Adrenal gland (tissue), 5 donors: ENCODE data around the gene LMNTD2.

Experiments
- CTCF ChIP-seq, 6 experiments: fragments of 450-650 bp in 4 of 6; fragments of 200-600 bp in 2 of 6; sonication (generic) in 1 of 6; IDR thresholded peaks; 1 replicate in 5 of 6; 2 replicates in 1 of 6; pipeline versions ENCODE4 v1.5.1 to v1.8.0; 2016 to 2021; ENCODE audit warnings: antibody characterized with exemption in 6 of 6, mild to moderate bottlenecking in 2 of 6, moderate library complexity in 1 of 6
- POLR2A ChIP-seq, 2 donors: fragments of 450-650 bp; IDR thresholded peaks; one replicate each; pipeline ENCODE4 v1.6.1; 2017; ENCODE audit warnings: antibody characterized with exemption in 2 of 2, mild to moderate bottlenecking in 2 of 2, moderate library complexity in 1 of 2
- donor health status: DM: no; HTN: no; CAD: no.

GRCh38 chr11:563812-564578 is 3.5 kb upstream of the LMNTD2 start:
- TF ChIP-seq CTCF (IDR thresholded peaks at IDR 0.05) (no peak), POLR2A (IDR thresholded peaks at IDR 0.05) (no peak)
